Activated T-cell treated with anti-CD3 and anti-CD28 coated beads, Interleukin-2, amount 50 U/mL, for 4 hours (primary cell): ENCODE measurements around the gene ZNF213. TPM values are rescaled to one million over a fixed set of nuclear protein-coding genes. Genes with fewer than 3 reads are reported as not detected.

ENCODE experiments used
- ATAC-seq, 2 donors: fragments of 200-7000 bp; cut with Tn5 transposase; one replicate each; pipeline ENCODE4 v1.10.0; 2021
- DNase-seq: peaks from one replicate; pipeline ENCODE4 v3.0.0-alpha.2; 2020
- H3K27me3 Mint-ChIP-seq: one replicate; pipeline ENCODE4 v1.8.0; 2021; ENCODE audit warnings: low read depth, mixed read lengths
- H3K36me3 Mint-ChIP-seq: one replicate; pipeline ENCODE4 v1.8.0; 2022; ENCODE audit warnings: mixed read lengths; ENCODE audit not compliant: insufficient read depth
- H3K4me1 Mint-ChIP-seq: one replicate; pipeline ENCODE4 v1.8.0; 2021; ENCODE audit warnings: low read depth, mixed read lengths
- H3K4me3 Mint-ChIP-seq: one replicate; pipeline ENCODE4 v1.8.0; 2021; ENCODE audit warnings: mild to moderate bottlenecking, moderate library complexity, mixed read lengths
- H3K9me3 Mint-ChIP-seq: one replicate; pipeline ENCODE4 v1.8.0; 2021; ENCODE audit warnings: mixed read lengths
- total RNA-seq, 3 donors: library from RNA; stranded (reverse); gene quantifications; one replicate each; pipeline ENCODE4 v1.2.1, GENCODE V29; 2021

The ZNF213 gene, protein sequence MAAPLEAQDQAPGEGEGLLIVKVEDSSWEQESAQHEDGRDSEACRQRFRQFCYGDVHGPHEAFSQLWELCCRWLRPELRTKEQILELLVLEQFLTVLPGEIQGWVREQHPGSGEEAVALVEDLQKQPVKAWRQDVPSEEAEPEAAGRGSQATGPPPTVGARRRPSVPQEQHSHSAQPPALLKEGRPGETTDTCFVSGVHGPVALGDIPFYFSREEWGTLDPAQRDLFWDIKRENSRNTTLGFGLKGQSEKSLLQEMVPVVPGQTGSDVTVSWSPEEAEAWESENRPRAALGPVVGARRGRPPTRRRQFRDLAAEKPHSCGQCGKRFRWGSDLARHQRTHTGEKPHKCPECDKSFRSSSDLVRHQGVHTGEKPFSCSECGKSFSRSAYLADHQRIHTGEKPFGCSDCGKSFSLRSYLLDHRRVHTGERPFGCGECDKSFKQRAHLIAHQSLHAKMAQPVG
- total RNA-seq, result 10 to 100 TPM in 1 of 3 donors, 1 to 10 TPM in 2; 9.8 to 12.0 (median 9.9) TPM

DNA sequence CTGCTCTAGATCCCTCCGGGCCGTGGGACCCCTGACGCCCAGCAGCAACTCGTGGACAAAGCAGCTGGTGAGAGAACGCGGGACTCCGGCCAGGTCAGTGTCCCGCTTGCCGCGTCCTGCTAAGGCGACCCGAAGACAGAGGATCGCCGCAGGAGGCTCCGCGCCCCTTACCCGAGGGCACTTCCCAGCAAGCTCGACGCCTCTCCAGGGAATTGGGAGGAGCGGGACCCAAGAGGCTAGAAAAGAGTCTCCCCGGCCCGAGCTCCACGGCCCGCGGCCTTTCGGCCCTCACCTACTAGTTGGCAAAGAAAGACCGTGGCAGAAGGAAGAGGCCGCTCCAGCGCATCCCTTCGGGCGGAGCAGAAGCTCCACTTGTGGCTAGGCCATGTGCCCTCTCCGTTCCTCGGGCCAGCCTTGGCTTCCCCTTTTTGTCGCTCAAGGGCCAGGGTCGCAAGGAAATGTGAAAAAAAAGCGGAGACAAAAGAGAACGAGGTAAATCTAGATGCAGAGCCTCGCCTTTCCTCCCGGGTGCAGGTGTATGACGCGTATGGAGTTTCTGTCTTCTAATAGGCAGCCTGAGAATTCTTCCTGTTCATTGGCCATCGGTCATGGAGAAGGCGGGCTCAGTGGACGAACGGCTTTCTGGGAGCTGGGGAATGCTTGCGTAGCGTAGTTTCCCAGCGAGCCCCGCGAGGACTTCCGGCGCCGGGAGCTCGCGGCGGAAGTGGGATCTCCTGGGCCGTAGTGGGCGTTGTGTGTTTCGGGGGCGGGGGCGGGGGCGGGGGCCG, at the start of gene ZNF213:
TSS of gene ZNF213 (plus strand) at position 692 of the 788 bp plus-strand sequence. CDS start 2,252 bp downstream, outside the sequence.
- H3K36me3 Mint-ChIP-seq, result peaks cover 15% of the 10 kb centered on the region
- DNase-seq, result peak; percentile 87
- H3K4me1 Mint-ChIP-seq, result peaks cover 23% of the 10 kb centered on the region
- no peaks in the 10 kb centered on the region for H3K9me3 Mint-ChIP-seq
- ATAC-seq, result peak; percentile 98 to 99
- peak within 1 kb of the TSS; percentile 99 for H3K4me3 Mint-ChIP-seq
- no peaks in the 10 kb centered on the region for H3K27me3 Mint-ChIP-seq

DNA sequence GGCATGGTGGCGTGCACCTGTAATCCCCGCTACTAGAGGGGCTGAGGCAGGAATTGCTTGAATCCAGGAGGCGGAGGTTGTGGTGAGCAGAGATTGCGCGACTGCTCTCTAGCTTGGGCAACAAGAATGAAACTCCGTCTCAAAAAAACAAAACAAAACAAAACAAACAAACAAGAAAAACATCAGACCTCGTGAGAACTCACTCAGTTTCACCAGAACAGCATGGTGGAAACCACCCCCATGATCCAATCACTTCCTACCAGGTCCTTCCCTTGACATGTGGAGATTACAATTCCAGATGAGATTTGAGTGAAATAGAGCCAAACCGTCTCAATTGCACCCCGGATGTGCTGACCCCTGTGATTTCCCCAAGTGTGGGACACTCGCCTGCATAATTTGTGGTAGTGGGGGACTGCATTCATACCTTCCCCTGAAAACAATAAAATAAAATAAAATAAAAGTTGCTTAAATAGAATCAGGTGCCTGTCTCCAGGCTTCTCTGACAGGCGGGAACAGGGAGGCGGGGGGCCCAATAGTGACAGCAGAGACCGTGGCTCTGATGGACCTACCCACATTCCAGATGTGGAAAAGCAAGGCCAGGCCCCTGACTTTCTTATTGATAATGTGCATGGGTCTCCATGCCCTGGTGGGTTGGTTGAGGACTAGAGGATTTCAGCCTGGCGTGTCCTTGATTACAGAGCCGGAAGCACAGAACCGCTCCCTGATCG, 48.8 kb upstream of the ZNF213 start:
- no peak for ATAC-seq
- Mint-ChIP-seq H3K27me3 (no peaks in the 10 kb centered on the region), H3K9me3 (no peaks in the 10 kb centered on the region), H3K4me1 (peaks cover 49% of the 10 kb centered on the region), H3K4me3 (no peak overlapping the region), H3K36me3 (no peaks in the 10 kb centered on the region)
- DNase-seq, result no peak

DNA sequence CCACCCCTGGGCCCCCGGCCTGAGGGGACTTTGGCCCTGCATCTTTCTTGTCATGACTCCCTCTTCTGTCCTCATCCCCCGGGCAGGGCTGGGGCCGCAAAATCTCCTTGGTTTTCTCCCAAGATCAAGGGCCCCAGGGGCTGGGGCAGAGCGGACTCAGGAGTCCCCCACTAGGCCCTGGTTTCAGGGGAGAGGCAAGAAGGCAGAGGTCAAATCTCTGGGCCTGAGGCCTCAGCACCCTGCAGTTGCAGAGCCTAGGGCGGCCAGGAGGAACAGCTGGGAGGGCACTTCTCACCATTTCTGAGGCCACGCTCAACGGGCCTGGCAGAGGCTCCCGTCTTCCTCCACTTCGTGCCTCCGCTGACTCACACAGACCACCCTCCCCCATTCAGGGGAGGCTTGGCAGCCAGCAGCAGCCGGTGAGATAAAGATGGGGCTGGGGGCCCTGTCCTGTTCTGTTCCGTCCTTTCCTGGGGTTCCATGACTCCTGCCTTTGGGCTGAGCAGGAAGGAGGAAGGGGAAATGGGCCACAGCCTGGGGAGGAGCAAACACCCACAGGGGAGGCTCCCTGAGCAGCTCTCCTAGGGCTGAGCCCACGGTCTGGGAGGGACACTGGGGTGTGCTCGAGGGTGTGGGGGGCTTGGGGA, 48.1 kb upstream of the ZNF213 start:
- DNase-seq (no peak), ATAC-seq (peak; percentile 76 to 83)
- Mint-ChIP-seq H3K4me1 (peaks cover 50% of the 10 kb centered on the region), H3K27me3 (no peaks in the 10 kb centered on the region), H3K4me3 (peak overlapping the region; percentile 68), H3K36me3 (no peaks in the 10 kb centered on the region), H3K9me3 (no peaks in the 10 kb centered on the region)

DNA sequence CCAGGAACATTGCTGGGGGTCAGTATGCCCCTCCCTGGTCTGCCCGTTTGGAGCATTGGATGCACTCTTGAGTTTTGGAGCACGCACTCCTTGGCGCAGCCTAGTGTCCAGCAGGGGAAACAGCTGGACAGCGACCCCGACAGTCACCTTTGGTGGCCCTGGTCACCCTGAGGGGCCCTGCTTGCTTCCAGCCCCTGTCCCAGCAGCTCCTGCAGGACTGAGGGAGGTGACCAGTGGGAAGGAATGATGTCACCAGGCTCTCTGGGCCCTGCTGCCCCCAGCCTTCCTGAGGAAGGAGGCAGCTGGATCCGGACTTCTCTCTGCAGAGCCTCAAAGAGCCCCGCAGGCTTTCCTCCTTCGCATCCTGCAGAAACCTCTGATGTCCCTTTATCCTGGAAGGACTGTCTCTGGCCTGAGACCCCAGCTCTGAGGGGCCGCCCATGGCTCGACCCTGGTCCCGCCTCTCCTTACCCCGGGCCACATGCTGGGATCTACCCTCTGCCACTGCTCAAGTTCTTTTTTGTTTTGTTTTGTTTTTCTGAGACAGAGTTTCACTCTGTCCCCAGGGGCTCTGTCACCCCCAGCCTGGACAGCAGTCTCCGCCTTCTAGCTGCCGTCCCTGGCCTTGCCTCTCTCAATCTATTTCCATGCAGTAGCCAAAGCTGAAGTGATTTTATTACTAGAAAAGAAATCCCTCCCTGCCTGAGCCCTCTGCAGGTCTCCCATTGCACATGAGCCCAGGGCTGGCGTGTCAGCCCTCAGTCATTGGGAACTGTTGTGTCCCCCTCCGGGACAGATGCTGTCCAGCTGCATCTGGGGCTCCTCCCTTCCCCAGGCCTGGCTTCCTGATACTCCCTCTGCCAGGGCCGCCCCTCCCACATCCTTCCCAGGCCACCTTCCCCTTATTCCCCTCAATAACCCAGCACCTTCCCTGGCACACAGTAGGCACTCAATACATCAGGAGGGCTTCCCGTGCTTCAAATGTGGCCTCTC, 47.3 kb upstream of the ZNF213 start:
- Mint-ChIP-seq H3K4me1 (peaks cover 50% of the 10 kb centered on the region), H3K27me3 (no peaks in the 10 kb centered on the region), H3K4me3 (peak overlapping the region; percentile 68), H3K9me3 (no peaks in the 10 kb centered on the region), H3K36me3 (no peaks in the 10 kb centered on the region)
- ATAC-seq (no peak), DNase-seq (no peak)

DNA sequence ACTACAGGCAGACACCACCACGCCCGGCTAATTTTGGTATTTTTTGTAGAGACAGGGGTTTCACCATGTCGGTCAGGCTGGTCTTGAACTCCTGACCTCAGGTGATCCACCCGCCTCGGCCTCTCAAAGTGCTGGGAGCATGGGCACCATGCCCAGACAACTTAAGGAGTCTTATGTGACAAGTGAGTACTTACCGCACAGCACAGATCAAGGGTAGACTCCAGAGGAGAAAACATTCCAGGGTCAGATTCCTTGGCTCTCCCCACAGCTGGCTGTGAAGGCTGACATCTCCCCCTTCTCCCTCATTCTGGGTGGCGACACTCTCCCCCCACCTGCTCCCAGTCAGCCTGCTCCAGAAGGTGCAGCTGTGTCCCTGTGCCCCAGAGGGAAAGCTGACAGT, 46.4 kb upstream of the ZNF213 start:
- H3K9me3 Mint-ChIP-seq, result no peaks in the 10 kb centered on the region
- no peak for ATAC-seq
- H3K4me3 Mint-ChIP-seq, result peak overlapping the region; percentile 11
- H3K4me1 Mint-ChIP-seq, result peaks cover 45% of the 10 kb centered on the region
- no peaks in the 10 kb centered on the region for H3K27me3 Mint-ChIP-seq
- no peaks in the 10 kb centered on the region for H3K36me3 Mint-ChIP-seq
- no peak for DNase-seq

DNA sequence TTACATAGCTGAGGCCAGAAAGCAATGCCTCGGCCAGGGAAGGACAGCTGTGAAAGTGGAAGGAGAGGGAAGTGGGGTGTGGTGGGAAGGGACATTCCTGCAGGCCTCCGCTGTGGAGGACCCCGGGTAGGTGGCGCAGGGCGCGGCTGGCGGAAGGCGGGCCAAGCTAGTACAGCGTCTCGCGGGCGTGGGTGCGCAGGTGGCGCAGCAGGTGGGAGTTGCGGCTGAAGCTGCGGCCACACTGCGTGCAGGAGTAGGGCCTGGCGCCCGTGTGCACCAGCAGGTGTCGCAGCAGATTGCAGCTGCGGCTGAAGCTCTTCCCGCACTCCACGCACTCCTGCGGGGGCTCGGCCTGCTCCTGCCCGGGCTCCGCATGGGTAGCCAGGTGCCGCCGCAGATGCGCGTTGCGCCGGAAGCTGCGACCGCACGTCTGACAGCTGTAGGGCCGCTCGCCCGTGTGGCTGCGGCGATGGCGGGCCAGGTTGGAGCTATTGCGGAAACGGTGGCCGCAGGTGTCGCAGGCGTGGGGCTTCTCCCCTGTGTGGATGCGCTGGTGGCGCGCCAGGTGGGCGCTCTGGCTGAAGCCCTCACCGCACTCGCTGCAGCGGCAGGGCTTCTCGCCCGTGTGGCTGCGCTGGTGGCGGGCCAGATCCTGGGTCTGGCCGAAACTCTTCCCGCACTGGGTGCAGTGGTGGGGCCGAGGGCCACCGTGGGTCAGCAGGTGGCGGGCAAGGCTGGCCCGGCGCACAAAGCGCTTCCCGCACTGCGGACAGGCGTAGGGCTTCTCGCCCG, 45.7 kb upstream of the ZNF213 start:
- no peaks in the 10 kb centered on the region for H3K9me3 Mint-ChIP-seq
- H3K27me3 Mint-ChIP-seq, result no peaks in the 10 kb centered on the region
- H3K4me1 Mint-ChIP-seq, result peaks cover 43% of the 10 kb centered on the region
- no peak for DNase-seq
- no peak overlapping the region for H3K4me3 Mint-ChIP-seq
- no peaks in the 10 kb centered on the region for H3K36me3 Mint-ChIP-seq
- ATAC-seq, result no peak

DNA sequence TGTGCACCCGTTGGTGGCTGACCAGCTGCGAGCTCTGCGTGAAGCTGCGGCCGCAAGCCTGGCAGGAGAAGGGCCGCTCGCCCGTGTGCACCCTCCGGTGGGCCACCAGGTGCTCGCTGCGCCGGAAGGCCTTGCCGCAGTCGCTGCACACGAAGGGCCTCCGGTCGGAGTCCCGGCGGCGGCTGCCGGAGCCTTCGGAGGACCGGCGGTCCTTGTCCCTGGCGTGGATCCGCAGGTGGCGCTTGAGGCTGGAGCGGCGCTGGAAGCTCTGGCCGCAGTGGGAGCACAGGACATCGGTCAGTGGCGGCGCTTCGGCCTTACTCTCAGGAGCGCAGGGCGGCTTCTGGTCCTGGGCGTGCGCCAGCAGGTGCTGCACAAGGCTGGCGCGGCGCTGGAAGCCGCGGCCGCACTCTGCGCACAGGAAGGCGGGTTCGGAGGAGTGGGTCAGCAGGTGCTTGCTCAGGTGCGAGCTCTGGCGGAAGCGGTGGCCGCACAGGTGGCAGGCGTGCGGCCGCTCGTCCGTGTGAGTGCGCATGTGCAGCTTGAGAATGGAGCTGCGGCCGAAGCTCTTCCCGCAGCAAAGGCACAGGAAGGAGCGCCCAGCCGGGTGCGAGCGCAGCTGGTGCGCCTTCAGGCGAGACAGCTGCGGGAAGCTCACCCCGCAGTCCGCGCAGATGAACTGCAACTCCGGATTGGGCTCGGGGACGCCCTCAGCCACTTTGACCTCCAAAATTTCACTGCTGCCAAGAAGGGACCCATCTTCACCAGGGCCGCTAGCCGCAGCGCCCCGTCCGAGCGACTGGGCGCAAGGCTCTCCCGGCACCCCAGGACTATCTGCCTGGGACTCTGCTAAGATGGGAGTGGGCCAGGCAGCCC, 44.9 kb upstream of the ZNF213 start:
- H3K9me3 Mint-ChIP-seq, result no peaks in the 10 kb centered on the region
- H3K4me1 Mint-ChIP-seq, result peaks cover 43% of the 10 kb centered on the region
- H3K27me3 Mint-ChIP-seq, result no peaks in the 10 kb centered on the region
- H3K36me3 Mint-ChIP-seq, result no peaks in the 10 kb centered on the region
- H3K4me3 Mint-ChIP-seq, result no peak overlapping the region
- no peak for DNase-seq
- no peak for ATAC-seq

DNA sequence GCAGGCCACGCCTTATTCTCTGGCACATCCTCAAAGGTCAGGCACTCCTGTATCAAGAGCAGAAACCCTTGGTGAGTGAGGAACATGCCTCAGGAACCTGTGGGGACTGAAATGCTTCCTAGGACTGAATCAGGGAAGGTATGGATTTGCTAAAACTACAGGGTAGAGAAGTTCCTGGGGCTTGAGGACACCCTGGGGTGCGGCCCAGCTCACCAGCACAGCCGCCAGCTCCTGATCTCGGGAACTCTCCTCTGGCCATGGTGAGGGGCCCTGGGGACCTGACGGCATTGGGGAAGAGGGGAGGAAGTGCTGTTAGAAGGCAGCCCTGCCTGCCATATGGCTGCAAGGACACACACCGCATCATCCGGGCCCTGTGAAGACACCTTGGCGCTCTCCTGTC, 43.3 kb upstream of the ZNF213 start:
- Mint-ChIP-seq H3K4me1 (peaks cover 41% of the 10 kb centered on the region), H3K4me3 (no peak overlapping the region), H3K9me3 (no peaks in the 10 kb centered on the region), H3K36me3 (no peaks in the 10 kb centered on the region), H3K27me3 (no peaks in the 10 kb centered on the region)
- no peak for ATAC-seq
- DNase-seq, result no peak

DNA sequence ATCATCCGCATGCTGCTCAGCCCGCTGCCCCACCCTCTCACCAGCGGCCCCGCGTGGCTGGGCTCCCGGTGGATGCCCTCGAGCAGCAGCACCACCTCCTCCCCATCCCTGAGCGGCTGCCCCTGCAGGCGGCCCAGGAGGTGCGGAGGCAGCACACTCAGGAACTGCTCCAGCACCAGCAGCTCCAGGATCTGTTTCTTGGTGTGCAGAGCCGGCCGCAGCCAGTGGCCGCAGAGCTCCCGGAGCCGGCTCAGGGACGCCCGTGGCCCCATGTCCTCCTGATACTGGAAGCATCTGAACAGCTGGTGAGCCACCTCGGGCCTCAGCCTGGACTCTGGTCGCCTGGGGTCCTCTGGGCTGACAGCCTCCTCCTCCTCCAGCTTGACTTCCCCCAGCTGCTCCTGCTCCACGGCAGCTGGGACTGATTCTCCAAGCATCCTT, 42.3 kb upstream of the ZNF213 start:
- Mint-ChIP-seq H3K4me1 (peaks cover 34% of the 10 kb centered on the region), H3K36me3 (no peaks in the 10 kb centered on the region), H3K27me3 (no peaks in the 10 kb centered on the region), H3K4me3 (no peak overlapping the region), H3K9me3 (no peaks in the 10 kb centered on the region)
- DNase-seq (no peak), ATAC-seq (no peak)

DNA sequence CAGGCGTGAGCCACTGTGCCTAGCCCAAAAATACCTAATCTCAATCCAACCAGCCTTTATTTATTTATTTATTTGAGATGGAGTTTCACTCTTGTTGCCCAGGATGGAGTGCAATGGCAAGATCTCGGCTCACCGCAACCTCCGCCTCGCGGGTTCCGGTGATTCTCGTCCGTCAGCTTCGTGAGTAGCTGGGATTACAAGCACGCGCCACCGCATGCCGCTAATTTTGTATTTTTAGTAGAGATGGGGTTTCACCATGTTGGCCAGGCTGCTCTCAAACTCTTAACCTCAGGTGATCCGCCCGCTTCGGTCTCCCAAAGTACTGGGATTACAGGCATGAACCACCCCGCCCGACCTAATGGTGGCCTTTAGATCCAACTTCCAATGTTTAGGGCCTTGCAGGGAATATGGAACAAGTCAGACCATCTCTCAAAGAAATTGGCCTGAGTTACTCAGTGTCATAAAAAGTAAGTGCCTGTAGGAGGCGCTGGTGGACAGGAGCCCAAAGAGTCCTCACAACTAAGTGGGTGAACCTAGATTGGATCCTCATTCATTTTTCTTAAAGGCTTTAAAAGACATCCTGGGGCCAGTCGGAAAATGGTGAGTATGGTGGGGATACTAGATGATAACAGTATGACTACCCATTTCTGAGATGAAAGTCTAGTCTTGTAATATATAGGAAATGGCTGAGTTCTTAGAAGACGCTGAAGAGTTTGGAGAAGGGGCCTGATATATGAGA, 40.4 kb upstream of the ZNF213 start:
- Mint-ChIP-seq H3K27me3 (no peaks in the 10 kb centered on the region), H3K4me1 (peaks cover 24% of the 10 kb centered on the region)

DNA sequence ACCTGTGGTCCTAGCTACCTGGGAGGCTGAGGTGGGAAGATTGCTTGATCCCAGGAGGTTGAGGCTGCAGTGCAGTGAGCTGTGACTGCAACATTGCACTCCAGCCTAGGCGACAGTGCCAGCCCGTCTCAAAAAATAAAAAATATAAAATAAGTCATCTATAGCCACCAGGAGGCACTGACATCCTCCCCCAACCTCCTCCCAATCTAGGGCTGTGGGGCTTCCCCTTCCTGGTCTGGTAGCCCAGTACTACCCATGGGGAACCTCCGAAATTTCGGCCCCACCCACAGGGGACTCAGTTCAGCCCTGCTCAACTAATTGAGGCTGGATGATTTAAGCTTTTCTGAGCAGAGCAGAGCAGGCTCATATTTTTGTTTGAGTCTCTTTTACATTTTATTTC, 39.0 kb upstream of the ZNF213 start:
- DNase-seq, result peak; percentile 48
- Mint-ChIP-seq H3K9me3 (no peaks in the 10 kb centered on the region), H3K4me1 (peaks cover 30% of the 10 kb centered on the region), H3K27me3 (no peaks in the 10 kb centered on the region), H3K36me3 (no peaks in the 10 kb centered on the region), H3K4me3 (no peak overlapping the region)
- ATAC-seq, result peak; percentile 62 to 63

More for the DNA sequence above, 40.4 kb upstream of the ZNF213 start:
- no peaks in the 10 kb centered on the region for H3K36me3 Mint-ChIP-seq
- DNase-seq (peak; percentile 43), ATAC-seq (peak; percentile 42 to 52)
- H3K4me3 Mint-ChIP-seq, result no peak overlapping the region
- H3K9me3 Mint-ChIP-seq, result no peaks in the 10 kb centered on the region
